ENCODE measurements around the gene PARD3.

- no peak for TF ChIP-seq CTCF (IDR thresholded peaks at IDR 0.05)
- no peak for TF ChIP-seq POLR2A (IDR thresholded peaks at IDR 0.05)
These were observed 17.9 kb downstream of the PARD3 start for GRCh38 chr10:34797155-34797554.
